HCT116 (cell line): Measurements from ENCODE around the gene URB1. TPM values are rescaled to one million over a fixed set of nuclear protein-coding genes. Genes with fewer than 3 reads are reported as not detected.

ENCODE experiments used
- ATAC-seq: fragments of 200-7000 bp; cut with Tn5 transposase; 2 replicates; pipeline ENCODE4 v1.9.1; 2020; ENCODE audit warnings: mild to moderate bottlenecking, moderate library complexity
- BruUV-seq: library from RNA; stranded (reverse); fragments of 400-500 nt; replicated peaks from 2 replicates; lab custom pipeline; 2021; lab: Mats Ljungman, UMichigan
- CTCF ChIA-PET: fragments of 300-600 bp; sonication (Branson Sonifier 250); formaldehyde crosslinking; loops from one replicate; lab custom pipeline; 2021; ENCODE audit warnings: antibody characterized with exemption; lab: Charles Lee
- POLR2A ChIA-PET: fragments of 300-600, 350-600 bp; sonication (Branson Sonifier 250); formaldehyde crosslinking; loops from one replicate; lab custom pipeline; 2021; ENCODE audit warnings: antibody characterized with exemption; lab: Charles Lee
- RAD21 ChIA-PET, 2 experiments: fragments of 300-600 bp; sonication (Branson Sonifier 250); formaldehyde crosslinking; loops; one replicate each; lab custom pipeline; 2023; ENCODE audit warnings: low total read pairs in 2 of 2; ENCODE audit not compliant: uncharacterized antibody in 2 of 2, unreplicated experiment in 2 of 2, low non-redundant PET in 1 of 2; lab: Charles Lee
- DNase-seq: peaks from one replicate; pipeline ENCODE4 v3.0.0-alpha.2; 2010; ENCODE audit warnings: low read depth, low spot score
- H2AFZ ChIP-seq: fragments of 200-600 bp; shearing (Covaris generic), sonication (generic); 2 replicates; pipeline ENCODE4 v1.6.1; 2017; ENCODE audit warnings: low read depth, mixed run types, mixed read lengths, antibody characterized with exemption, low read length; ENCODE audit not compliant: poor library complexity, severe bottlenecking
- H3K27ac ChIP-seq: 2 replicates; pipeline ENCODE4 v1.5.1; 2012; ENCODE audit warnings: low read depth, low read length
- H3K27me3 ChIP-seq: fragments of 200-600 bp; sonication (generic); 2 replicates; pipeline ENCODE4 v1.6.1; 2016; ENCODE audit warnings: mixed run types, low read length, mixed read lengths; ENCODE audit not compliant: insufficient read depth
- H3K36me3 ChIP-seq, 2 experiments: fragments of 200-500 bp in 1 of 2; fragments of 200-600 bp in 1 of 2; sonication (Bioruptor generic) in 1 of 2; sonication (generic) in 1 of 2; 2 replicates each; pipeline versions ENCODE4 v1.5.1 to v1.6.1; 2014 to 2016; ENCODE audit warnings: low read length in 2 of 2, inconsistent platforms in 1 of 2, mixed read lengths in 1 of 2, mixed run types in 1 of 2; ENCODE audit not compliant: insufficient read depth in 2 of 2, control insufficient read depth in 1 of 2
- H3K4me1 ChIP-seq, 2 experiments: fragments of 200-600 bp in 1 of 2; sonication (generic) in 1 of 2; 2 replicates each; pipeline versions ENCODE4 v1.5.1 to v1.6.1; 2012 to 2017; ENCODE audit warnings: low read length in 2 of 2, inconsistent platforms in 1 of 2, mild to moderate bottlenecking in 1 of 2, mixed read lengths in 1 of 2, mixed run types in 1 of 2, moderate library complexity in 1 of 2; ENCODE audit not compliant: insufficient read depth in 2 of 2, control insufficient read depth in 1 of 2
- H3K4me2 ChIP-seq: fragments of 200-600 bp; sonication (generic); 2 replicates; pipeline ENCODE4 v1.6.1; 2017; ENCODE audit warnings: mixed run types, low read length, mixed read lengths
- H3K4me3 ChIP-seq, 2 experiments: fragments of 200-600 bp in 1 of 2; sonication (generic) in 1 of 2; replicated peaks in 1 of 2; 2 replicates each; pipeline ENCODE4 v1.5.1; 2011 to 2016; ENCODE audit warnings: low read length in 2 of 2, control low read depth in 1 of 2, low read depth in 1 of 2, mild to moderate bottlenecking in 1 of 2, mixed read lengths in 1 of 2, mixed run types in 1 of 2
- H3K79me2 ChIP-seq: fragments of 200-600 bp; sonication (generic); 2 replicates; pipeline ENCODE4 v1.6.1; 2017; ENCODE audit warnings: mild to moderate bottlenecking, mixed run types, low read length, moderate library complexity, mixed read lengths; ENCODE audit not compliant: insufficient read depth
- H3K9ac ChIP-seq: fragments of 200-600 bp; sonication (generic); 2 replicates; pipeline ENCODE4 v1.6.1; 2016; ENCODE audit warnings: low read length, mixed read lengths
- H3K9me2 ChIP-seq: fragments of 200-600 bp; sonication (generic), shearing (Covaris generic); 2 replicates; pipeline ENCODE4 v1.6.1; 2017; ENCODE audit warnings: mixed run types, mild to moderate bottlenecking, moderate library complexity; ENCODE audit not compliant: insufficient read depth
- H3K9me3 ChIP-seq, 2 experiments: fragments of 200-500 bp in 1 of 2; fragments of 200-600 bp in 1 of 2; sonication (Bioruptor generic) in 1 of 2; sonication (generic) in 1 of 2; 2 replicates each; pipeline ENCODE4 v1.6.1; 2014 to 2017; ENCODE audit warnings: low read length in 2 of 2, mixed read lengths in 2 of 2, inconsistent platforms in 1 of 2, low read depth in 1 of 2, mild to moderate bottlenecking in 1 of 2, mixed run types in 1 of 2, moderate library complexity in 1 of 2; ENCODE audit not compliant: control insufficient read depth in 1 of 2, insufficient read depth in 1 of 2
- H4K20me1 ChIP-seq: fragments of 200-600 bp; sonication (generic), shearing (Covaris generic); 2 replicates; pipeline ENCODE4 v1.6.1; 2017; ENCODE audit warnings: mixed run types, mild to moderate bottlenecking, moderate library complexity; ENCODE audit not compliant: insufficient read depth
- EGR1 ChIP-seq: IDR thresholded peaks from 2 replicates; pipeline ENCODE4 v1.6.1; 2012; ENCODE audit warnings: low read depth
- RAD21 ChIP-seq: IDR thresholded peaks from 2 replicates; pipeline ENCODE4 v1.6.1; 2012; ENCODE audit warnings: low read depth, mild to moderate bottlenecking
- TCF7L2 ChIP-seq: IDR thresholded peaks from 2 replicates; pipeline ENCODE4 v1.7.0; 2011; ENCODE audit warnings: borderline replicate concordance, inconsistent platforms; ENCODE audit not compliant: insufficient read depth, insufficient read length; ENCODE audit errors: extremely low read depth
- ZBTB33 ChIP-seq: IDR thresholded peaks from 2 replicates; pipeline ENCODE4 v1.6.1; 2011; ENCODE audit warnings: mild to moderate bottlenecking, low read length, moderate library complexity; ENCODE audit not compliant: insufficient replicate concordance; ENCODE audit errors: extremely low read depth
- ZFX ChIP-seq: fragments of 450-650 bp; IDR thresholded peaks from 2 replicates; pipeline ENCODE4 v1.6.1; 2017
- intact Hi-C: fragments of 100-400 bp; cut with micrococcal nuclease; formaldehyde crosslinking; loops from 2 replicates; pipeline ENCODE4 v1.10.0; 2022
- total RNA-seq: library from RNA; stranded (reverse); gene quantifications from one replicate; pipeline ENCODE4 v1.2.1, GENCODE V29; 2021; ENCODE audit not compliant: unreplicated experiment

Gene URB1
- total RNA-seq, 1 experiment from 2014 or later = 28.3 TPM

GRCh38 chr21:32308696-32309095 lies 84.1 kb downstream of the URB1 start (continued):
- no peak for TF ChIP-seq ZBTB33

GRCh38 chr21:32307706-32308105 lies 85.1 kb downstream of the URB1 start:
- Histone ChIP-seq H2AFZ (no peak overlapping the region), H3K4me1 (no peaks in the 10 kb centered on the region), H3K4me3 (no peak overlapping the region), H3K9me3 (no peaks in the 10 kb centered on the region), H3K27me3 (no peaks in the 10 kb centered on the region), H3K4me2 (no peak overlapping the region), H3K9ac (no peak overlapping the region), H3K9me2 (no peaks in the 10 kb centered on the region), H3K27ac (no peak overlapping the region), H3K36me3 (peaks cover 16% of the 10 kb centered on the region in 2 experiments; a peak in 2 of 4 replicates), H4K20me1 (peaks cover 5% of the 10 kb centered on the region; the same call in 1 of the 2 replicates), H3K79me2 (peaks cover 7% of the 10 kb centered on the region; the same call in 1 of the 2 replicates)
- no peak for ATAC-seq
- RAD21 ChIA-PET = no interaction called here
- POLR2A ChIA-PET = no interaction called here
- CTCF ChIA-PET = no interaction called here
- no peak for DNase-seq
- intact Hi-C loops = no loop called here
- TF ChIP-seq RAD21 (no peak), TCF7L2 (no peak), EGR1 (no peak), ZBTB33 (no peak), ZFX (no peak)
- no TSS peak for BruUV-seq
